HG03196 (cell line): Measurements from ENCODE around the gene YPEL3.

Experiments
- ATAC-seq: cut with Tn5 transposase; IDR thresholded peaks from one replicate; pipeline ENCODE4 v1.9.1; 2021; ENCODE audit not compliant: unreplicated experiment

Gene YPEL3

GRCh38 chr16:30052671-30053372 lies 43.2 kb downstream of the YPEL3 start:
- peak; percentile 64 for ATAC-seq

GRCh38 chr16:30051518-30051917 lies 44.5 kb downstream of the YPEL3 start:
- no peak for ATAC-seq

GRCh38 chr16:30049871-30050270 lies 46.1 kb downstream of the YPEL3 start:
- ATAC-seq = no peak

GRCh38 chr16:30046588-30046987 lies 49.4 kb downstream of the YPEL3 start:
- ATAC-seq = no peak

GRCh38 chr16:30046178-30046577 lies 49.8 kb downstream of the YPEL3 start:
- no peak for ATAC-seq
